Mesodermal cell (in vitro differentiated cells): ENCODE data around the gene CFAP68. TPM values are rescaled to one million over a fixed set of nuclear protein-coding genes. Genes with fewer than 3 reads are reported as not detected.

ENCODE experiments used
- H3K27ac ChIP-seq: 2 replicates; pipeline ENCODE4 v1.7.0; 2013; ENCODE audit warnings: mild to moderate bottlenecking, low read depth, low read length, moderate library complexity; ENCODE audit not compliant: severe bottlenecking
- H3K36me3 ChIP-seq: 2 replicates; pipeline ENCODE4 v1.7.1; 2013; ENCODE audit warnings: mild to moderate bottlenecking, low read length, moderate library complexity; ENCODE audit not compliant: control insufficient read depth, insufficient read depth
- H3K4me1 ChIP-seq: one replicate; pipeline ENCODE4 v1.7.1; 2013; ENCODE audit warnings: mild to moderate bottlenecking, low read length; ENCODE audit not compliant: insufficient read depth, control insufficient read depth, poor library complexity, severe bottlenecking
- H3K4me3 ChIP-seq: 2 replicates; pipeline ENCODE4 v1.7.0; 2013; ENCODE audit warnings: low read length, control low read depth, mild to moderate bottlenecking; ENCODE audit not compliant: insufficient read depth, poor library complexity, severe bottlenecking; ENCODE audit errors: extremely low read depth
- H3K9me3 ChIP-seq: 2 replicates; pipeline ENCODE4 v1.7.1; 2013; ENCODE audit warnings: mild to moderate bottlenecking, low read length, moderate library complexity; ENCODE audit not compliant: control insufficient read depth
- WGBS, 2 experiments: methylation state at CpG; one replicate each; pipeline ENCODE4 v1.1.5; 2013; ENCODE audit warnings: missing lambda C conversion rate in 2 of 2; ENCODE audit not compliant: insufficient coverage in 2 of 2; 5-methylcytosine and 5-hydroxymethylcytosine counted together
- polyA plus RNA-seq, 2 experiments: library from polyadenylated mRNA; stranded (reverse); fragments of 50-300 nt; gene quantifications; one replicate each; pipeline ENCODE4 v1.2.3, GENCODE V29; 2013

The CFAP68 gene, protein sequence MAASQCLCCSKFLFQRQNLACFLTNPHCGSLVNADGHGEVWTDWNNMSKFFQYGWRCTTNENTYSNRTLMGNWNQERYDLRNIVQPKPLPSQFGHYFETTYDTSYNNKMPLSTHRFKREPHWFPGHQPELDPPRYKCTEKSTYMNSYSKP
- 20.3 TPM for polyA plus RNA-seq (2013, experiment 1 of 2)
- 25.5 TPM for polyA plus RNA-seq (2013, experiment 2 of 2)

DNA sequence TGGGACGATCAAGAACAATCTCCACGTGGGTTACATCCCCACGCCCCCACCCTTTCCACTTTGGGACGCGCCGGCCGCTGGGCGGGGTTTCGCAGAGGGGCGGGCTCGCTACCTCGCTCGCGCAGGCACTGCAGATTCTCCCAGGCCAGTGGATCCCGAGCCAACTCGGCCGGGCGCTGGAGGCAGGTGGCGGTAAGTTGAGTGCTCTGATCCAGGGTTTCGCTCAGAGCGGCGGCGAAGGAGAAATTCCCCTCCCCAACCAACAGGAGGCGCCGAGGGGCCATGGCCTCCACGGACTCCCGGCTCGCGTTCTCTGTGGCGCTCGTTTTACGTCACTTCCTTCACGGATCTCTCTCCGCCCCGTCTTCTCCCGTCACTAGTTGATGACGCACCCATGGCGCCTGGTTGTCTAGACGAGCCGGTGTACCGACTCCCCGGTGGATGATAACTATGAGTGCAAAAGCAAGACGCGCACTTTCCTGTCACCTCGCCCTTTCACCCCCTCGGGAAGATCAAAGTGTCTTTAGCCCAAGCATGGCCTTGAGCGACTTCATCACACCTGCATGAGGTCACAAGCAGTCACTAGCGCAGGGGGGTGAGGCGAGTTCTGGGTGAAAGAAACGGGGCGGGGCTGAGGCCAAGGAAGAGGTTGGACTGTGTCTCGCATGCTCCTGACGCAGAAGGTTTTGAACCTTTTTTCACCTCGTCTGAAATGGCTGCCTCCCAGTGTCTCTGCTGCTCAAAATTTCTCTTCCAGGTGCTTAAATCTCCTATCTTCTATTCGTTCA lies at the start of gene CFAP68, which contains the start of gene FDXACB1:
Gene CFAP68 (plus strand): TSS at position 693 of the 788 bp plus-strand sequence. CDS start 20 bp downstream, at position 713.
Gene FDXACB1 (minus strand): TSS at position 317 of the 788 bp plus-strand sequence. CDS start 33 bp downstream, at position 284.
- Histone ChIP-seq H3K4me1 (no peaks in the 10 kb centered on the region), H3K9me3 (no peaks in the 10 kb centered on the region), H3K27ac (peak within 1 kb of the TSS; percentile 98), H3K36me3 (no peaks in the 10 kb centered on the region), H3K4me3 (peak within 1 kb of the TSS; percentile 66)
- WGBS, 2 experiments = 1 to 2% methylated on average over 18 to 22 of the region's 55 CpGs

DNA sequence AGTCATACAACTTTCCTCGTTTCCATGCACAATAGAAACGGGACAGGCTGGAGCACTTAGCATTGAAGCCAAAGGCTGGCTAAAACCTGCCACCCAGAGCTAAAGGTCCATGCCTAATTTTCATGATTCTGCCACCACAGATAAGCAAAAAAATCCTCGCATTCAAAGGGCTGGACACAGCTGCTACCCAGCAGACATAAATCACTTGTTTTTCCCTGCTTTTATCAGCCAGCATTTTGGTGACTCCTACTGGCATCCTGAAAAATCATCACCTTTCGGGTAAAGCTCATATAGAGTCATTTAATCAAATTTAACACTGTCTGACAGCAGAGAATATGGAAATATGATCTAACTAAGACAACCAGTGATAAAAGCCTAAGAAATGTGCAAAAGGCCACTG lies 45.8 kb upstream of the CFAP68 start:
- no peak overlapping the region for H3K27ac ChIP-seq
- peaks cover 52% of the 10 kb centered on the region for H3K36me3 ChIP-seq
- no peaks in the 10 kb centered on the region for H3K4me1 ChIP-seq
- no peaks in the 10 kb centered on the region for H3K9me3 ChIP-seq
- H3K4me3 ChIP-seq = no peak overlapping the region
- 100% methylated on average over 2 to 3 of the region's 4 CpGs for WGBS, 2 experiments

DNA sequence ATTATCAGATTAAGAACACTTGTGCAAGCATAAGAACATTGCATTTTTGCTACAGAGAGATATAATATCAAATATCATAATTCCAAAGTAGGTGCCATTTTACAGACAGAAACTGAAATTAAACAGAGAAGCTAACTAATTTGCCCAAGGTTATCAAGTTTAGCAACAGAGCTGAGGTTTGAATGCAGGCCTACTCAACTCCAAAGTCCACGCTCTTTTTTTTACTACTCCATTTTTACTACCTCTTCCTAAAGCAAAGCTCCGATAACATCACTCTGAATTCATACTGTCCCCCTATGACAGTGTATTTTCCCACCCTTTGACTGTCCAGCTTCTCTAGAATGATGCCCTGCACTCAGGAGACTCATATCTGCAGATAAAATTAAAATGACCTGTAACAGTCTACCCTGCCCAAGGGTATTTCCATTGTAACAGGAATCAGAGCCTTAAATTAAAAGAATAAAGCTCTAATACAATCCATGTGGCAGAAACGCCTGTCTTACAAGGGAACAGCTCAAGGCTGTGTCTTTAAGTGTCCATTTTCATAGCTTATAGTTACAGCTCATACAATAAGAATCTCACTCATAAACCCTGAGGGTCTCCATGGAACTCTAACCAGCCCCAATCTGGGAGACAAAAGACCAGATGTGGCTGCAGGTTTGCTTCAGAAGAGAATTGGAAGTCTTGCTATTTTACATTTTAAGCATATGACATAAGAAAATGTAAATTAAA lies 44.7 kb upstream of the CFAP68 start:
- WGBS, 2 experiments = 87 to 93% methylated on average over 2 to 3 of the region's 3 CpGs
- H3K9me3 ChIP-seq = no peaks in the 10 kb centered on the region
- H3K36me3 ChIP-seq = peaks cover 52% of the 10 kb centered on the region
- H3K4me1 ChIP-seq = no peaks in the 10 kb centered on the region
- H3K4me3 ChIP-seq = no peak overlapping the region
- no peak overlapping the region for H3K27ac ChIP-seq

DNA sequence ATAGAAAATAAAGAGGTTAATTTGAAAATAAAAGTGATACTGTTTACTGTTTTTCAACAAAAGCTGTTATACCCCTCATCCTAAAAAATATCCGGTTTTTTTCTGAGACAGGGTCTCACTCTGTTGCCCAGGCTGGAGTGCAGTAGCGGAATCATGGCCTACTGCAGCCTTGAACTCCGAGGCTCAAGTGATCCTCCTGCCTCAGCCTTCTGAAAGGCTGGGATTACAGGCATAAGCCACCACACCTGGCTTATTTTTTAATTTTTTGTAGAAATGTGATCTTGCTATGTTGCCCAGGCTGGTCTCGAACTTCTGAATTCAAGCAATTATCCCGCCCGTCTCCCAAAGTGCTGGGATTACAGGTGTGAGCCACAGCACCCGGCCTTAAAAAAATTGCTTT lies 43.7 kb upstream of the CFAP68 start:
- Histone ChIP-seq H3K4me3 (no peak overlapping the region), H3K36me3 (peaks cover 52% of the 10 kb centered on the region), H3K4me1 (no peaks in the 10 kb centered on the region), H3K9me3 (no peaks in the 10 kb centered on the region), H3K27ac (no peak overlapping the region)
- 88 to 100% methylated on average over 5 to 7 of the region's 7 CpGs for WGBS, 2 experiments

DNA sequence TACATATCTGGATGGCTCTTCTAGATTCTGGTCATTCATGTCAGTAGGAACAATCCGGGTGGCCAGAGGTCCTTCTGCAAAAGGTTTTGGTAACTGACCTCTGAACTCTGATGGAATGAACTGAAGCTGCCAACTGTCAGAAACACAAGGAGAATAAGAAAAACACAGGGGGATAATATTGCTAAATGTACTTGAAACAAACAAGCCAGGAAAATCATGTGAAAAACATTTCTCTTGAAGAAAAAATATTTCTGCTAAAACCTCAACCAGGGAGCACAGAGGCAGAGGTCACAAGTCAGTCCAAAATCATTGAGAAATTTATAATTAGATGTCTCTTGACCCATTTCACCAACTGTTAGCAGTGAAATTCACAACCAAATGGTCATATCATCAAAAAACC lies 43.2 kb upstream of the CFAP68 start:
- Histone ChIP-seq H3K9me3 (no peaks in the 10 kb centered on the region), H3K4me3 (no peak overlapping the region), H3K27ac (no peak overlapping the region), H3K4me1 (no peaks in the 10 kb centered on the region), H3K36me3 (peaks cover 52% of the 10 kb centered on the region)
- WGBS, 2 experiments = 89 to 100% methylated on average over 1 of the region's 1 CpG

DNA sequence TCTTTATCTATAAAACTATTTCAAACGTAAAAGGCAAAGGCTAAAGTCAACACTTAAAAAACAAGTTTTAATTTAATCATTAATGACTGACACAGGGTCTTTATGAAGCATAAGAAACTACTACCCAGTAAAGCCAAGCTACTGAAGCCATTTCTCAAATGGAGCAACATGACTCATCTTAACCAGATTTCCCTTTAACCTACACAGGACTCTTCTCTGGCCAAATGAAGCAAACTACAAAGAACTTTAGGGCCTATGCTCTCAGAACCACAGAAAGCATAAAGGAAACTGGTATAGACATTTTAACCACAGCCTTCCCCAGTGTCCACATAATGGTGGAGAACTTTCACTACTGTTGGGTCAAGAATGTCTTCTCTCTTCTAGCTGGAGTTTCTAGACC lies 42.6 kb upstream of the CFAP68 start:
- H3K4me3 ChIP-seq = no peak overlapping the region
- H3K36me3 ChIP-seq = peaks cover 48% of the 10 kb centered on the region
- 100% methylated on average over 1 of the region's 1 CpG; no CpG with 5 or more reads in 1 of the 2 experiments for WGBS, 2 experiments
- no peaks in the 10 kb centered on the region for H3K9me3 ChIP-seq
- H3K27ac ChIP-seq = no peak overlapping the region
- H3K4me1 ChIP-seq = no peaks in the 10 kb centered on the region

DNA sequence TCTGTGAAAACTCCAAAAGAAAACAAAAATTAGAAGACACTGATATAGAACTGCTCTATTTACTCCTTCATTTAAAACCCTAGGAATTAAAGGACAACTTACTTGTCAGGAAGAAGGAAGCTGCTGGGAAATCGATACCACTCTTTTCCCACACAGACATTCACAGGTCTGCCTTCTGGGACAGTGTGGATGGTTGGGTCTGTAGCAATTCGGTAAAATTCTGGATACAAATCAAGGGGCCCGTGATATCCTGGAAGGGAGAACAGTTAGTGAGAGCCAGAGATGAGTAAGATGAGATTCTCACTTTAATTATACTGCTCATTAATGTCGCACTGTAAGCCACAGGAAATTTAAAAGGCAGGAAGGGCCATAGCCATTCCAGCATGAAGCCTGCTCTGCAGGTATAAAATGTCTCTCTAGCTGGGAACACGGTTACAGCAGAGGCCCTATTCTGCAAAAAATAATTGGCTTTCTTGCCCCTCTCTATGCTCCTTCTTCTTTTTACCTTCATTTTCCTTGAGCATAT lies 41.9 kb upstream of the CFAP68 start:
- H3K27ac ChIP-seq = no peak overlapping the region
- WGBS, 2 experiments = 86 to 96% methylated on average over 1 to 4 of the region's 5 CpGs
- no peak overlapping the region for H3K4me3 ChIP-seq
- H3K9me3 ChIP-seq = no peaks in the 10 kb centered on the region
- peaks cover 42% of the 10 kb centered on the region for H3K36me3 ChIP-seq
- no peaks in the 10 kb centered on the region for H3K4me1 ChIP-seq

DNA sequence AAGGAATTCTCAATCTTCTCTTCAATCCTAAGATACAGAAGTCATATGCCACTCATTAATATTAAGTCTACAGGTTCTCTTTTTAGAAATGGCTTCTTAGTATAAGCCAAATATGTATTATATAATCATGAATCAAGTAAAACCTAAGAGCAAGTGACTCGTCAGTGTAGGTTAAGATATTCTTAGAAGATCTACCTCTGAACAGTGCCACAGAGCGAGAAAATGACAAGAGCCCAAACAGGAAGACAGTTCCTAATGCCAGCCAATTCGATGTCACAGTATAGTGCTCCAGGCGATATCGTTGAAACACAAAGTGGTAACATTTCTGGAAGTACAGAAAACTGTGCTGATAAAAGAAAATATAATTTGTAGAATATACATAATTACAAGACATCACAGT lies 41.3 kb upstream of the CFAP68 start:
- H3K36me3 ChIP-seq = peaks cover 36% of the 10 kb centered on the region
- no peak overlapping the region for H3K4me3 ChIP-seq
- 97 to 100% methylated on average over 3 to 4 of the region's 5 CpGs for WGBS, 2 experiments
- H3K9me3 ChIP-seq = no peaks in the 10 kb centered on the region
- no peaks in the 10 kb centered on the region for H3K4me1 ChIP-seq
- no peak overlapping the region for H3K27ac ChIP-seq

DNA sequence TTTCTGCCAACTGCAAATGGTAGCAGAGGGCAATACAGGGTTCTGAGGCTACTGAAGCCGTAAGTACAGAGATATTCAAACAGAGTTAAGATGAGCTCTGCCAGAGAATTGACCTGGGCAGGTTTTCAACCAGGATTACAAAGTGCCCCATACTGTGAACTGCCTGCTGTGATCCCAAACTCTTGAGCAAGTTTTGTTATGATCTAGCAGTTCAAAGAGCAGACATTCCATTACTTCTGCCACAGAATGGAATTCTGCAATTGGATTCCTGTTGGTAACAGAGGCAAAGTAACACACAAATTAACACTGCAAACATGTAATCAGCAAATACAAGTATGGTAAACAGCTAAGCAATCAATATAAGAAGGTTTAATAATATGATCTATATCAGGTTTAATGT lies 39.2 kb upstream of the CFAP68 start:
- 50 to 64% methylated on average over 1 of the region's 1 CpG for WGBS, 2 experiments
- no peaks in the 10 kb centered on the region for H3K4me1 ChIP-seq
- no peaks in the 10 kb centered on the region for H3K9me3 ChIP-seq
- H3K27ac ChIP-seq = no peak overlapping the region
- no peak overlapping the region for H3K4me3 ChIP-seq
- H3K36me3 ChIP-seq = peaks cover 36% of the 10 kb centered on the region

DNA sequence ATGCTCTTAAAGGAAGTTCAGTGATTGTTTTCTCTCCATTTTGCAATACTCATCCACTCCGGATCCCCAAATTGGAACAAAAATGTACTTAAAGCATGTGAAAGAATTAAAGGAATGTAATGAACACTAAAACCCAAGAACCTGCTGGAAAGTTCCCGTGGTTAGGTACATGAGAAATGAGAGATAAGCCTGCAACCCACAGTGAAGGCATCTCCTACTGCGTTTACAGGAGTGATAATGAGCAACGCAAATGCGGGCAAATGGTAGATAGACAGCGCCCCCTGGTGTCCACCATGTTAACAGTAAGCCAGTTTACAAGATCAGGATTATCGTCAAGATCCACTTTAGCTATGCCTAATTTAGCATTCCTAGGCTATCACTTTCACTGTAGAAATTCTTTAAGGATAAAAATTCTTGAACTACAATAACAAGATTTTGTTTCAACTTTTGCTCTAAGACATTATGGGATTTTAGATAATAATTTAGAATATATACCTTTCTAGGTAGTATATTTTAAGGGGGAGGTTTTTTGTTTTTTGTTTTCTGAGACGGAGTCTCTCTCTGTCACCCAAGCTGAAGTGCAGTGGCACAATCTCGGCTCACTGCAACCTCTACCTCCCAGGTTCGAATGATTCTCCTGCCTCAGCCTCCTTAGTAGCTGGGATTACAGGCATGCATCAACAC lies 37.8 kb upstream of the CFAP68 start:
- no peak overlapping the region for H3K27ac ChIP-seq
- H3K36me3 ChIP-seq = peaks cover 32% of the 10 kb centered on the region
- H3K4me3 ChIP-seq = no peak overlapping the region
- WGBS, 2 experiments = 0 to 8% methylated on average over 4 to 6 of the region's 10 CpGs
- H3K4me1 ChIP-seq = peaks cover 10% of the 10 kb centered on the region
- H3K9me3 ChIP-seq = no peaks in the 10 kb centered on the region
